Measurements from ENCODE around the gene SP1.

- TF ChIP-seq CTCF (IDR thresholded peaks at IDR 0.05) (no peak), EP300 (IDR thresholded peaks at IDR 0.05) (no peak), POLR2A (IDR thresholded peaks at IDR 0.05) (no peak)
Measured at GRCh38 chr12:53340398-53340797, 39.6 kb upstream of the SP1 start.

Data from suprapubic skin (tissue), 3 donors.